HepG2 (cell line): Measurements from ENCODE around the gene CYTH1. TPM values are rescaled to one million over a fixed set of nuclear protein-coding genes. Genes with fewer than 3 reads are reported as not detected.

ENCODE experiments used
- ATAC-seq: fragments of 200-7000 bp; cut with Tn5 transposase; 3 replicates; pipeline ENCODE4 v1.9.1; 2020; ENCODE audit warnings: mild to moderate bottlenecking, moderate library complexity
- BruUV-seq: library from RNA; stranded (reverse); fragments of 400-500 nt; replicated peaks from 2 replicates; lab custom pipeline; 2021; lab: Mats Ljungman, UMichigan
- CTCF ChIA-PET: fragments of 300-600 bp; formaldehyde crosslinking; extraction: SDS; loops from one replicate; lab custom pipeline; 2021; ENCODE audit warnings: low total read pairs, inconsistent platforms, low intra/inter-chr PET ratio; lab: Yijun Ruan, JAX
- POLR2A ChIA-PET: fragments of 350-600 bp; sonication (Branson Sonifier 250); formaldehyde crosslinking; loops from one replicate; lab custom pipeline; 2020; ENCODE audit warnings: antibody characterized with exemption, inconsistent platforms; lab: Yijun Ruan, JAX
- DNase-seq: peaks from one replicate; pipeline ENCODE4 v3.0.0-alpha.2; 2015; ENCODE audit warnings: low spot score
- FAIRE-seq: peaks from 3 replicates; lab custom pipeline; 2011; peaks lifted over from hg19 to GRCh38; lab: Jason Lieb, UNC
- H2AFZ ChIP-seq: one replicate; pipeline ENCODE4 v1.6.1; 2011; ENCODE audit warnings: low read length, inconsistent platforms
- H3K27ac ChIP-seq: fragments of 300-600 bp; 3 replicates; pipeline ENCODE4 v1.8.0; 2011; ENCODE audit warnings: mixed run types, mild to moderate bottlenecking, mixed read lengths, low read length, inconsistent platforms; ENCODE audit not compliant: insufficient read depth; ENCODE audit errors: extremely low read length
- H3K27me3 ChIP-seq, 2 experiments: fragments of 200-600 bp in 1 of 2; 2 replicates in 1 of 2; 3 replicates in 1 of 2; pipeline versions ENCODE4 v1.6.0 to v1.8.0; 2011; ENCODE audit warnings: low read length in 2 of 2, mild to moderate bottlenecking in 2 of 2, moderate library complexity in 2 of 2, inconsistent platforms in 1 of 2; ENCODE audit not compliant: insufficient read depth in 2 of 2, control insufficient read depth in 1 of 2
- H3K36me3 ChIP-seq, 2 experiments: fragments of 200-600 bp in 1 of 2; replicated peaks in 1 of 2; 2 replicates in 1 of 2; 3 replicates in 1 of 2; pipeline versions ENCODE4 v1.5.1 to v1.8.0; 2011; ENCODE audit warnings: low read length in 2 of 2, inconsistent platforms in 1 of 2; ENCODE audit not compliant: insufficient read depth in 2 of 2, control insufficient read depth in 1 of 2
- H3K4me1 ChIP-seq: 2 replicates; pipeline ENCODE4 v1.5.1; 2012; ENCODE audit warnings: low read length, inconsistent platforms; ENCODE audit not compliant: insufficient read depth
- H3K4me2 ChIP-seq: 2 replicates; pipeline ENCODE4 v1.6.0; 2011; ENCODE audit warnings: low read depth, low read length, inconsistent platforms
- H3K4me3 ChIP-seq, 3 experiments: fragments of 200-600 bp in 1 of 3; sonication (generic), shearing (Covaris generic) in 1 of 3; replicated peaks in 1 of 3; 2 replicates each; pipeline ENCODE4 v1.5.1; 2011 to 2016; ENCODE audit warnings: low read length in 3 of 3, inconsistent platforms in 2 of 3, low read depth in 2 of 3, mild to moderate bottlenecking in 2 of 3, control low read depth in 1 of 3, mixed read lengths in 1 of 3; ENCODE audit not compliant: insufficient read depth in 1 of 3
- H3K79me2 ChIP-seq: one replicate; pipeline ENCODE4 v1.6.1; 2011; ENCODE audit warnings: low read length, inconsistent platforms; ENCODE audit not compliant: insufficient read depth
- H3K9ac ChIP-seq: 2 replicates; pipeline ENCODE4 v1.6.0; 2011; ENCODE audit warnings: mild to moderate bottlenecking, low read depth, low read length, inconsistent platforms; ENCODE audit not compliant: insufficient read depth
- H3K9me3 ChIP-seq: 2 replicates; pipeline ENCODE4 v1.5.1; 2012; ENCODE audit warnings: mild to moderate bottlenecking, low read length
- H4K20me1 ChIP-seq: 2 replicates; pipeline ENCODE4 v1.6.0; 2011; ENCODE audit warnings: inconsistent platforms, mild to moderate bottlenecking, low read length, moderate library complexity; ENCODE audit not compliant: insufficient read depth
- ARNTL ChIP-seq: sonication (generic); formaldehyde crosslinking; IDR thresholded peaks from 2 replicates; pipeline ENCODE4 v1.4.0; 2020; ENCODE audit warnings: mild to moderate bottlenecking, missing genetic modification reagents
- KLF16 ChIP-seq, 2 experiments: sonication (generic) in 1 of 2; formaldehyde crosslinking in 1 of 2; IDR thresholded peaks; 2 replicates each; pipeline versions ENCODE4 v1.6.1 to v1.8.0; 2016 to 2023; ENCODE audit warnings: missing genetic modification reagents in 2 of 2, missing compliant biosample characterization in 1 of 2
- POGZ ChIP-seq: sonication (generic); formaldehyde crosslinking; IDR thresholded peaks from 2 replicates; pipeline ENCODE4 v1.4.0; 2020; ENCODE audit warnings: mild to moderate bottlenecking, missing genetic modification reagents
- SAP130 ChIP-seq: IDR thresholded peaks from 2 replicates; pipeline ENCODE4 v1.6.1; 2016; ENCODE audit warnings: low read depth
- ZNF3 ChIP-seq: IDR thresholded peaks from 2 replicates; pipeline ENCODE4 v1.7.0; 2017; ENCODE audit warnings: inconsistent platforms
- ZNF614 ChIP-seq: IDR thresholded peaks from 2 replicates; pipeline ENCODE4 v1.6.1; 2018; ENCODE audit warnings: missing biosample characterization, missing genetic modification reagents, inconsistent platforms, borderline replicate concordance
- ZNF839 ChIP-seq: sonication (generic); formaldehyde crosslinking; IDR thresholded peaks from 2 replicates; pipeline ENCODE4 v1.4.0; 2020; ENCODE audit warnings: missing genetic modification reagents, mild to moderate bottlenecking, borderline replicate concordance
- WGBS: methylation state at CpG from one replicate; pipeline ENCODE4 v1.1.6; 2017; ENCODE audit warnings: low lambda C conversion rate; 5-methylcytosine and 5-hydroxymethylcytosine counted together
- in situ Hi-C: cut with HindIII; loops from 2 replicates; pipeline ENCODE4 v1.10.0; 2017; ENCODE audit warnings: low pct_unique_long_range_greater_than_20kb; ENCODE audit not compliant: extremely low pct_ligation_motif_present
- intact Hi-C: fragments of 100-400 bp; cut with micrococcal nuclease; formaldehyde crosslinking; loops from one replicate; pipeline ENCODE4 v1.10.0; 2022; ENCODE audit not compliant: unreplicated experiment
- polyA plus RNA-seq, 8 experiments: library from polyadenylated mRNA; depleted of rRNA in 3 of 8; stranded (reverse) in 7 of 8; unstranded in 1 of 8; fragments of >200 nt; fragmentation: Illumina TruSeq in 4 of 8; extraction: Trizol in 4 of 8; gene quantifications; 2 replicates each; pipeline versions ENCODE4 v1.2.1 to v1.2.3, GENCODE V29; 2011 to 2016; ENCODE audit warnings: low read depth in 4 of 8, missing spikeins in 1 of 8, mixed read lengths in 1 of 8; ENCODE audit not compliant: insufficient read depth in 1 of 8
- total RNA-seq, 5 experiments: library from RNA; depleted of rRNA; stranded (reverse); fragments of >200 nt; fragmentation: Illumina TruSeq; extraction: Trizol; gene quantifications; 2 replicates each; pipeline ENCODE4 v1.2.3, GENCODE V29; 2016; ENCODE audit warnings: low read depth in 1 of 5
- TF ChIP-seq, protein P1 (sequence below), 2 experiments: sonication (generic) in 1 of 2; formaldehyde crosslinking in 1 of 2; IDR thresholded peaks; 2 replicates each; pipeline versions ENCODE4 v1.5.1 to v1.6.1; 2011 to 2020; ENCODE audit warnings: borderline replicate concordance in 1 of 2, low read depth in 1 of 2, low read length in 1 of 2, mild to moderate bottlenecking in 1 of 2, missing genetic modification reagents in 1 of 2, moderate library complexity in 1 of 2
- TF ChIP-seq, protein P2 (sequence below): sonication (generic); formaldehyde crosslinking; IDR thresholded peaks from 2 replicates; pipeline ENCODE4 v1.4.0; 2020; ENCODE audit warnings: missing genetic modification reagents, mild to moderate bottlenecking, borderline replicate concordance
- TF ChIP-seq, protein P3 (sequence below), 2 experiments: IDR thresholded peaks; 2 replicates each; pipeline ENCODE4 v1.6.1; 2011 to 2012; ENCODE audit warnings: low read length in 2 of 2, borderline replicate concordance in 1 of 2, low read depth in 1 of 2, mild to moderate bottlenecking in 1 of 2, moderate library complexity in 1 of 2

CYTH1 gene
- total and polyA plus RNA-seq, 2 of the 13 experiments (the other 11 are each of a cell fraction or from before 2014, with no cell fraction given): 20.1 to 48.9 TPM

DNA sequence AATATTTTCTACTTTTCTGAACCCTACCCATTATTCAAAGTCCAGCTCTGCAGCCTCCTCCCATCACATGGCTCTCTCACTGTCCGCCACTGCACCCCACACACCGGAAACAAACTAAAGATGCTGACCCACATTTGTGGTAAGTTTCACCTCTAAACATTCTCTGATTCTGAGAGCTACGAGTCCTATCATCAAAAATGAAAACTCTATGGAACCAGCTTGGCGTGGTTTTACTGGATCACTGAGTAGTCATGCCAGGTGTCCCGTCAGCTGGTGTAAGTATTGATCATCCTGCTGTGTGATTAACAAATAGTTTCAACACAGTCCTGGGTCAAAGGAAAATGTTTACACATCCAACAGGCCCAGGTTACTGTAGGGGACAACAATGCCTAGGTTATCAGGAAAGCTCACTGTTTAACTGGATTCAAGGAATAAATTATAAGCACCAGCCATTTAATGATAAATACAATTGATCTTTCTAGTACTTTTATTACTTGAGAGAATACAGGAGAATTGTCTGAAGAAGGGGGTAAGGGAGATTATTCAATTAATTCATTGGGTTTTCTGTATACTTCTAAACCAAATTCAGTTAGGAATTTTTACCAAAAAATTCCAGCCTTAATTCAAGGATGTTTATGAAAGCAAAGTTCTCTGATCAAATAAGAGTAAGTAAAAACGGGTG lies 33.9 kb downstream of the CYTH1 start:
- peak overlapping the region; percentile 39 for H3K9ac ChIP-seq
- DNase-seq (peak; percentile 90), ATAC-seq (peak; percentile 82), FAIRE-seq (peak; percentile 95)
- CTCF ChIA-PET: no interaction called here
- H3K36me3 ChIP-seq: no peaks in the 10 kb centered on the region
- H3K79me2 ChIP-seq: peaks cover 65% of the 10 kb centered on the region
- no peaks in the 10 kb centered on the region for H3K9me3 ChIP-seq
- POLR2A ChIA-PET: interaction anchor here (0.6 to 3.4 kb wide), 17 partner anchors 9 to 1461 kb away, joined by 3 to 20 read pairs (median 4); no protein-coding TSS in a partner anchor
- in situ Hi-C loops: no loop called here
- BruUV-seq: no TSS peak
- H2AFZ ChIP-seq: no peak overlapping the region
- peak overlapping the region; percentile 93 for H3K27ac ChIP-seq
- peak overlapping the region; percentile 24 to 39 (median 36) for H3K4me3 ChIP-seq
- H3K27me3 ChIP-seq: no peaks in the 10 kb centered on the region
- no peaks in the 10 kb centered on the region for H4K20me1 ChIP-seq
- H3K4me1 ChIP-seq: peaks cover 91% of the 10 kb centered on the region
- peak overlapping the region; percentile 76 for H3K4me2 ChIP-seq
- WGBS: 2% methylated on average over 6 of the region's 6 CpGs
- intact Hi-C loops: loop anchor here (5.0 kb wide), 1 partner anchor 34 kb away; the partner anchor contains the start of gene CYTH1
- TF ChIP-seq POGZ (CRISPR knock-in tag) (peak; percentile 71), KLF16 (CRISPR knock-in tag; IDR thresholded peaks at IDR 0.05) (peak in 1 of 2 experiments; percentile 65; a peak in 2 of 4 replicates), ARNTL (CRISPR knock-in tag) (peak; percentile 85), ZNF839 (CRISPR knock-in tag) (no peak), SAP130 (CRISPR knock-in tag) (peak; percentile 88), ZNF614 (CRISPR knock-in tag) (peak; percentile 88; the same call in 1 of the 2 replicates), ZNF3 (CRISPR knock-in tag) (no peak)
- TF ChIP-seq, protein P1, sequence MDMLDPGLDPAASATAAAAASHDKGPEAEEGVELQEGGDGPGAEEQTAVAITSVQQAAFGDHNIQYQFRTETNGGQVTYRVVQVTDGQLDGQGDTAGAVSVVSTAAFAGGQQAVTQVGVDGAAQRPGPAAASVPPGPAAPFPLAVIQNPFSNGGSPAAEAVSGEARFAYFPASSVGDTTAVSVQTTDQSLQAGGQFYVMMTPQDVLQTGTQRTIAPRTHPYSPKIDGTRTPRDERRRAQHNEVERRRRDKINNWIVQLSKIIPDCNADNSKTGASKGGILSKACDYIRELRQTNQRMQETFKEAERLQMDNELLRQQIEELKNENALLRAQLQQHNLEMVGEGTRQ (IDR thresholded peaks at IDR 0.05; ENCODE audit: low read depth, low read length): peak; percentile 18; the same call in 1 of the 2 replicates
- TF ChIP-seq, protein P1 (CRISPR knock-in tag; IDR thresholded peaks at IDR 0.05; ENCODE audit: borderline replicate concordance): peak; percentile 62; the same call in 1 of the 2 replicates
- TF ChIP-seq, protein P2, sequence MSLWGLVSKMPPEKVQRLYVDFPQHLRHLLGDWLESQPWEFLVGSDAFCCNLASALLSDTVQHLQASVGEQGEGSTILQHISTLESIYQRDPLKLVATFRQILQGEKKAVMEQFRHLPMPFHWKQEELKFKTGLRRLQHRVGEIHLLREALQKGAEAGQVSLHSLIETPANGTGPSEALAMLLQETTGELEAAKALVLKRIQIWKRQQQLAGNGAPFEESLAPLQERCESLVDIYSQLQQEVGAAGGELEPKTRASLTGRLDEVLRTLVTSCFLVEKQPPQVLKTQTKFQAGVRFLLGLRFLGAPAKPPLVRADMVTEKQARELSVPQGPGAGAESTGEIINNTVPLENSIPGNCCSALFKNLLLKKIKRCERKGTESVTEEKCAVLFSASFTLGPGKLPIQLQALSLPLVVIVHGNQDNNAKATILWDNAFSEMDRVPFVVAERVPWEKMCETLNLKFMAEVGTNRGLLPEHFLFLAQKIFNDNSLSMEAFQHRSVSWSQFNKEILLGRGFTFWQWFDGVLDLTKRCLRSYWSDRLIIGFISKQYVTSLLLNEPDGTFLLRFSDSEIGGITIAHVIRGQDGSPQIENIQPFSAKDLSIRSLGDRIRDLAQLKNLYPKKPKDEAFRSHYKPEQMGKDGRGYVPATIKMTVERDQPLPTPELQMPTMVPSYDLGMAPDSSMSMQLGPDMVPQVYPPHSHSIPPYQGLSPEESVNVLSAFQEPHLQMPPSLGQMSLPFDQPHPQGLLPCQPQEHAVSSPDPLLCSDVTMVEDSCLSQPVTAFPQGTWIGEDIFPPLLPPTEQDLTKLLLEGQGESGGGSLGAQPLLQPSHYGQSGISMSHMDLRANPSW (CRISPR knock-in tag): no peak
- TF ChIP-seq, protein P3, sequence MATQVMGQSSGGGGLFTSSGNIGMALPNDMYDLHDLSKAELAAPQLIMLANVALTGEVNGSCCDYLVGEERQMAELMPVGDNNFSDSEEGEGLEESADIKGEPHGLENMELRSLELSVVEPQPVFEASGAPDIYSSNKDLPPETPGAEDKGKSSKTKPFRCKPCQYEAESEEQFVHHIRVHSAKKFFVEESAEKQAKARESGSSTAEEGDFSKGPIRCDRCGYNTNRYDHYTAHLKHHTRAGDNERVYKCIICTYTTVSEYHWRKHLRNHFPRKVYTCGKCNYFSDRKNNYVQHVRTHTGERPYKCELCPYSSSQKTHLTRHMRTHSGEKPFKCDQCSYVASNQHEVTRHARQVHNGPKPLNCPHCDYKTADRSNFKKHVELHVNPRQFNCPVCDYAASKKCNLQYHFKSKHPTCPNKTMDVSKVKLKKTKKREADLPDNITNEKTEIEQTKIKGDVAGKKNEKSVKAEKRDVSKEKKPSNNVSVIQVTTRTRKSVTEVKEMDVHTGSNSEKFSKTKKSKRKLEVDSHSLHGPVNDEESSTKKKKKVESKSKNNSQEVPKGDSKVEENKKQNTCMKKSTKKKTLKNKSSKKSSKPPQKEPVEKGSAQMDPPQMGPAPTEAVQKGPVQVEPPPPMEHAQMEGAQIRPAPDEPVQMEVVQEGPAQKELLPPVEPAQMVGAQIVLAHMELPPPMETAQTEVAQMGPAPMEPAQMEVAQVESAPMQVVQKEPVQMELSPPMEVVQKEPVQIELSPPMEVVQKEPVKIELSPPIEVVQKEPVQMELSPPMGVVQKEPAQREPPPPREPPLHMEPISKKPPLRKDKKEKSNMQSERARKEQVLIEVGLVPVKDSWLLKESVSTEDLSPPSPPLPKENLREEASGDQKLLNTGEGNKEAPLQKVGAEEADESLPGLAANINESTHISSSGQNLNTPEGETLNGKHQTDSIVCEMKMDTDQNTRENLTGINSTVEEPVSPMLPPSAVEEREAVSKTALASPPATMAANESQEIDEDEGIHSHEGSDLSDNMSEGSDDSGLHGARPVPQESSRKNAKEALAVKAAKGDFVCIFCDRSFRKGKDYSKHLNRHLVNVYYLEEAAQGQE (IDR thresholded peaks at IDR 0.05; ENCODE audit: borderline replicate concordance in 1 of 2, low read depth in 1 of 2, low read length in 2 of 2): 0 out of 4 replicates have a peak, but pooled peaks of 1 of the 2 experiments have one; percentile 46
